ENCODE results near the gene ZNF879. TPM values are rescaled to one million over a fixed set of nuclear protein-coding genes. Genes with fewer than 3 reads are reported as not detected.

ZNF879 gene
- total and polyA plus RNA-seq, 9 of the 15 experiments (the other 6 are each of a cell fraction or from before 2014, with no cell fraction given): 0.01 to 0.80 (median 0.33) TPM

DNA sequence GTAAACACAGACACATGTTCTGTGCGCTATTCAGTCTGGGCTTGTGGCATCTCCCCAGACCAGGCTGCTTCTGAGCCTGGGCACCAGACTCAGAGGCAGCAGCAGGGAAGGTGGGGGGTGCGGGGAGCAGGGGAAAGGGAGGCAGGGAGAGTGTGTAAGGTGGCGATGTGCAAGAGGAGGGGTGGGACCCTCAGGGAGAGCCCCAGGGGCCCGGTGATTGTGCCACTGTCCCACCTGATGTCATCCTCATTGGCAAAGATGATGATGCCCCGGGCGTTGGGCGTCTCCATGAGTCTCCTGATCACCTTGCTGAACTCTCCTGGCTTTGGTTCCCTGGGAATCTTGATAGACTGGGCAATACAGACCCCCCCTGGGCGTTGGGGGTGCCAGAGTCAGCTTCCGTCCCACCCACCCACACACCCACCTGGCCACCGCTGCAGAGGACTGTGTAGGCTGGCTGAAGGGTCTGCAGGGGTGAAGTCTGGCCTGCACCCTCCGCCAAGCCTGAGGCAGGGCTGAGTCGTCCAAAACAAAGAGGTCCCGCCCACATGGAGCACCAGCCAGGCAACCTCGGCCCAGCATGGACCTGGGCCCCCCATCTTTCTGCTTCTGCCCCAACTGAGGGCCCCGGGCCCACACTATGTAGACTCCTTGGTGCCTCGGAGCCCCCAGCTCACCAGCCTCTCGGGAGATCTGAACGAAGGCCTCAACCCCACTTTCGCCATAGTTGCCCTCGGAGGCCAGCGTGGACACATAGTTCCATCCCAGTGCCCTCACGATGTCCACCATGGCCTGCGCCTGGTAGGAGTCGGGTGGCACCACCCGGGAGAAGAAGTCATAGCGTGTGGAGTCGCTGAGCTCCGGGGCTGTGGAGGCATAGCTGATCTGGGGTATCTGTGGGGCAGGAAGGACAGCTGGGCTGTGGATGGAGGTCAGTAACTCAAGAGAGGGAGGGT, 32.1 kb upstream of the ZNF879 start:
- Histone ChIP-seq H3K27me3 (ENCODE audit: control insufficient read depth in 2 of 2, insufficient read depth in 2 of 2, low read length in 2 of 2) (peaks cover 0 to 46% of the 10 kb centered on the region in 2 experiments; a peak in 2 of 5 replicates), H3K27ac (ENCODE audit: extremely low read depth, low read depth, low read length) (no peak overlapping the region), H2AFZ (ENCODE audit: low read depth, low read length) (no peak overlapping the region), H3K9me1 (ENCODE audit: control insufficient read depth, insufficient read depth, low read length) (no peaks in the 10 kb centered on the region), H3K4me1 (replicated peaks in 1 of 2; ENCODE audit: control insufficient read depth in 2 of 2, insufficient read depth in 2 of 2, low read length in 2 of 2) (no peaks in the 10 kb centered on the region; a peak in 1 of 5 replicates), H3K9me3 (replicated peaks; ENCODE audit: control insufficient read depth, insufficient read depth, low read depth, low read length) (no peaks in the 10 kb centered on the region), H3K79me2 (ENCODE audit: control insufficient read depth, insufficient read depth, low read length) (no peaks in the 10 kb centered on the region), H4K20me1 (replicated peaks; ENCODE audit: control insufficient read depth, insufficient read depth, low read length) (no peaks in the 10 kb centered on the region), H3K9ac (ENCODE audit: insufficient read depth in 1 of 2, low read depth in 2 of 2, low read length in 2 of 2) (no peak overlapping the region), H3K36me3 (ENCODE audit: control insufficient read depth, insufficient read depth, low read length) (no peaks in the 10 kb centered on the region), H3K4me3 (no peak overlapping the region), H3K4me2 (ENCODE audit: insufficient read depth, low read length) (no peak overlapping the region)
- TF ChIP-seq, protein P1, sequence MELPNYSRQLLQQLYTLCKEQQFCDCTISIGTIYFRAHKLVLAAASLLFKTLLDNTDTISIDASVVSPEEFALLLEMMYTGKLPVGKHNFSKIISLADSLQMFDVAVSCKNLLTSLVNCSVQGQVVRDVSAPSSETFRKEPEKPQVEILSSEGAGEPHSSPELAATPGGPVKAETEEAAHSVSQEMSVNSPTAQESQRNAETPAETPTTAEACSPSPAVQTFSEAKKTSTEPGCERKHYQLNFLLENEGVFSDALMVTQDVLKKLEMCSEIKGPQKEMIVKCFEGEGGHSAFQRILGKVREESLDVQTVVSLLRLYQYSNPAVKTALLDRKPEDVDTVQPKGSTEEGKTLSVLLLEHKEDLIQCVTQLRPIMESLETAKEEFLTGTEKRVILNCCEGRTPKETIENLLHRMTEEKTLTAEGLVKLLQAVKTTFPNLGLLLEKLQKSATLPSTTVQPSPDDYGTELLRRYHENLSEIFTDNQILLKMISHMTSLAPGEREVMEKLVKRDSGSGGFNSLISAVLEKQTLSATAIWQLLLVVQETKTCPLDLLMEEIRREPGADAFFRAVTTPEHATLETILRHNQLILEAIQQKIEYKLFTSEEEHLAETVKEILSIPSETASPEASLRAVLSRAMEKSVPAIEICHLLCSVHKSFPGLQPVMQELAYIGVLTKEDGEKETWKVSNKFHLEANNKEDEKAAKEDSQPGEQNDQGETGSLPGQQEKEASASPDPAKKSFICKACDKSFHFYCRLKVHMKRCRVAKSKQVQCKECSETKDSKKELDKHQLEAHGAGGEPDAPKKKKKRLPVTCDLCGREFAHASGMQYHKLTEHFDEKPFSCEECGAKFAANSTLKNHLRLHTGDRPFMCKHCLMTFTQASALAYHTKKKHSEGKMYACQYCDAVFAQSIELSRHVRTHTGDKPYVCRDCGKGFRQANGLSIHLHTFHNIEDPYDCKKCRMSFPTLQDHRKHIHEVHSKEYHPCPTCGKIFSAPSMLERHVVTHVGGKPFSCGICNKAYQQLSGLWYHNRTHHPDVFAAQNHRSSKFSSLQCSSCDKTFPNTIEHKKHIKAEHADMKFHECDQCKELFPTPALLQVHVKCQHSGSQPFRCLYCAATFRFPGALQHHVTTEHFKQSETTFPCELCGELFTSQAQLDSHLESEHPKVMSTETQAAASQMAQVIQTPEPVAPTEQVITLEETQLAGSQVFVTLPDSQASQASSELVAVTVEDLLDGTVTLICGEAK (IDR thresholded peaks at IDR 0.05): no peak
- TF ChIP-seq, protein P1 (CRISPR knock-in tag; IDR thresholded peaks at IDR 0.05): no peak
- FAIRE-seq (no peak), ATAC-seq (no peak), DNase-seq (ENCODE audit: extremely low read depth in 1 of 4, low spot score in 3 of 4) (no peak)
- intact Hi-C loops (cut with micrococcal nuclease) (no loop called here), in situ Hi-C loops (cut with MboI) (no loop called here)
- BruUV-seq (replicated peaks): no TSS peak
- 1% methylated on average over 25 of the region's 28 CpGs for WGBS (ENCODE audit: insufficient coverage, low coverage, missing lambda C conversion rate)
- ChIA-PET POLR2A (no interaction called here), CTCF (ENCODE audit: low intra/inter-chr PET ratio) (no interaction called here)

Measured in K562 (cell line).